Endothelial cell of umbilical vein (primary cell): ENCODE measurements around the gene EBF4. TPM values are rescaled to one million over a fixed set of nuclear protein-coding genes. Genes with fewer than 3 reads are reported as not detected.

ENCODE experiments used
- BruUV-seq: library from RNA; stranded (reverse); fragments of 400-500 nt; replicated peaks from 2 replicates; lab custom pipeline; 2021; lab: Mats Ljungman, UMichigan
- CTCF ChIA-PET: fragments of 300-600, 350-600 bp; sonication (Branson Sonifier 250); formaldehyde crosslinking; loops from one replicate; lab custom pipeline; 2021; ENCODE audit warnings: antibody characterized with exemption, inconsistent platforms; lab: Charles Lee
- POLR2A ChIA-PET: fragments of 300-600, 350-600 bp; sonication (Branson Sonifier 250); formaldehyde crosslinking; loops from one replicate; lab custom pipeline; 2021; ENCODE audit warnings: antibody characterized with exemption, inconsistent platforms; lab: Charles Lee
- DNase-seq: peaks from one replicate; pipeline ENCODE4 v3.0.0-alpha.2; 2011; ENCODE audit warnings: low read depth, low spot score
- FAIRE-seq: peaks from 2 replicates; lab custom pipeline; 2011; peaks lifted over from hg19 to GRCh38; lab: Jason Lieb, UNC
- H2AFZ ChIP-seq: 2 replicates; pipeline ENCODE4 v1.6.0; 2012; ENCODE audit warnings: low read depth, low read length, control low read depth, inconsistent platforms
- H3K27ac ChIP-seq: 2 replicates; pipeline ENCODE4 v1.5.1; 2011; ENCODE audit warnings: low read depth, mild to moderate bottlenecking, control low read depth, low read length, moderate library complexity; ENCODE audit not compliant: insufficient read depth
- H3K27me3 ChIP-seq, 2 experiments: 2 replicates each; pipeline versions ENCODE4 v1.6.0 to v1.6.1; 2011; ENCODE audit warnings: low read length in 2 of 2, mixed read lengths in 1 of 2; ENCODE audit not compliant: control insufficient read depth in 2 of 2, insufficient read depth in 2 of 2
- H3K36me3 ChIP-seq, 2 experiments: 2 replicates in 1 of 2; 3 replicates in 1 of 2; pipeline ENCODE4 v1.5.1; 2011; ENCODE audit warnings: low read length in 2 of 2, mild to moderate bottlenecking in 1 of 2, moderate library complexity in 1 of 2; ENCODE audit not compliant: control insufficient read depth in 2 of 2, insufficient read depth in 2 of 2; ENCODE audit errors: extremely low read depth in 1 of 2
- H3K4me1 ChIP-seq: 3 replicates; pipeline ENCODE4 v1.5.1; 2011; ENCODE audit warnings: mild to moderate bottlenecking, low read length; ENCODE audit not compliant: control insufficient read depth, insufficient read depth; ENCODE audit errors: extremely low read depth
- H3K4me2 ChIP-seq: 2 replicates; pipeline ENCODE4 v1.6.1; 2011; ENCODE audit warnings: low read length, control low read depth, mixed read lengths; ENCODE audit not compliant: insufficient read depth
- H3K4me3 ChIP-seq, 3 experiments: fragments of 200-600 bp in 1 of 3; sonication (generic), shearing (Covaris generic) in 1 of 3; replicated peaks in 1 of 3; 2 replicates each; pipeline ENCODE4 v1.5.1; 2011 to 2016; ENCODE audit warnings: control low read depth in 3 of 3, low read length in 3 of 3, mild to moderate bottlenecking in 2 of 3, inconsistent platforms in 1 of 3, low read depth in 1 of 3, moderate library complexity in 1 of 3; ENCODE audit not compliant: insufficient read depth in 1 of 3
- H3K79me2 ChIP-seq: 2 replicates; pipeline ENCODE4 v1.6.0; 2012; ENCODE audit warnings: low read length, inconsistent platforms; ENCODE audit not compliant: control insufficient read depth, insufficient read depth
- H3K9ac ChIP-seq: replicated peaks from 2 replicates; pipeline ENCODE3; 2011; ENCODE audit warnings: low read length, control low read depth; ENCODE audit not compliant: insufficient read depth; ENCODE audit errors: extremely low read depth
- H3K9me1 ChIP-seq: replicated peaks from 3 replicates; pipeline ENCODE4 v1.6.0; 2011; ENCODE audit warnings: mild to moderate bottlenecking, low read length; ENCODE audit not compliant: control insufficient read depth, insufficient read depth; ENCODE audit errors: extremely low read depth
- H3K9me3 ChIP-seq: replicated peaks from 2 replicates; pipeline ENCODE4 v1.5.1; 2012; ENCODE audit warnings: low read length, inconsistent platforms; ENCODE audit not compliant: control insufficient read depth, insufficient read depth
- H4K20me1 ChIP-seq: replicated peaks from 2 replicates; pipeline ENCODE3; 2011; ENCODE audit warnings: mild to moderate bottlenecking, low read length; ENCODE audit not compliant: control insufficient read depth, insufficient read depth; ENCODE audit errors: extremely low read depth
- EZH2 ChIP-seq: IDR thresholded peaks from 2 replicates; pipeline ENCODE4 v1.6.1; 2012; ENCODE audit warnings: borderline replicate concordance, low read depth, mild to moderate bottlenecking, moderate library complexity, low read length, inconsistent platforms; ENCODE audit not compliant: severe bottlenecking
- FOS ChIP-seq: IDR thresholded peaks from 2 replicates; pipeline ENCODE4 v1.6.1; 2011; ENCODE audit warnings: mild to moderate bottlenecking, low read length, moderate library complexity, borderline replicate concordance; ENCODE audit not compliant: insufficient read depth
- GATA2 ChIP-seq: IDR thresholded peaks from 2 replicates; pipeline ENCODE4 v1.7.0; 2011; ENCODE audit warnings: low read depth, mild to moderate bottlenecking, moderate library complexity, mixed read lengths, low read length; ENCODE audit not compliant: insufficient read length, insufficient read depth
- JUN ChIP-seq: IDR thresholded peaks from 2 replicates; pipeline ENCODE4 v1.6.1; 2011; ENCODE audit warnings: borderline replicate concordance, low read depth; ENCODE audit not compliant: insufficient read length, insufficient read depth
- MYC ChIP-seq: IDR thresholded peaks from one replicate; pipeline ENCODE4 v1.6.1; 2011; ENCODE audit warnings: mild to moderate bottlenecking, low read depth, low read length
- POLR2A ChIP-seq: IDR thresholded peaks from 2 replicates; pipeline ENCODE4 v1.6.1; 2012; ENCODE audit warnings: low read depth, mild to moderate bottlenecking, control low read depth, low read length
- POLR2AphosphoS5 ChIP-seq: IDR thresholded peaks from 2 replicates; pipeline ENCODE4 v1.6.1; 2012; ENCODE audit warnings: low read depth, mild to moderate bottlenecking, control low read depth, low read length, moderate library complexity; ENCODE audit not compliant: insufficient read depth
- dilution Hi-C: fragments of 300-500 bp; cut with MboI; formaldehyde crosslinking; loops from one replicate; pipeline ENCODE4 v1.15.0; 2019; ENCODE audit warnings: low sequenced_read_pairs; ENCODE audit not compliant: extremely low pct_ligation_motif_present
- intact Hi-C: fragments of 100-400 bp; cut with micrococcal nuclease; formaldehyde crosslinking; loops from one replicate; pipeline ENCODE4 v1.10.0; 2022
- polyA plus RNA-seq, 4 experiments: library from polyadenylated mRNA; depleted of rRNA in 3 of 4; stranded (reverse) in 3 of 4; unstranded in 1 of 4; fragments of >200 nt; gene quantifications; 2 replicates each; pipeline versions ENCODE4 v1.2.1 to v1.2.3, GENCODE V29; 2011 to 2012; ENCODE audit warnings: missing spikeins in 1 of 4
- total RNA-seq: library from RNA; stranded (reverse); gene quantifications from 2 replicates; pipeline ENCODE4 v1.2.3, GENCODE V29; 2021
- TF ChIP-seq, protein P1 (sequence below), 2 donors: IDR thresholded peaks; 1 replicate in 1 of 2; 2 replicates in 1 of 2; pipeline ENCODE4 v1.5.1; 2011; ENCODE audit warnings: low read length in 2 of 2, mild to moderate bottlenecking in 2 of 2, moderate library complexity in 2 of 2, control low read depth in 1 of 2, inconsistent platforms in 1 of 2, low read depth in 1 of 2; ENCODE audit not compliant: insufficient read depth in 1 of 2; ENCODE audit errors: extremely low read depth in 1 of 2
- TF ChIP-seq, protein P2 (sequence below): IDR thresholded peaks from 2 replicates; pipeline ENCODE4 v1.6.1; 2011; ENCODE audit not compliant: insufficient read depth, insufficient read length

Gene EBF4
- total and polyA plus RNA-seq, 2 donors (not counting 3 experiments of a cell fraction or from before 2014, with no cell fraction given) = 2.7 to 3.4 TPM

DNA sequence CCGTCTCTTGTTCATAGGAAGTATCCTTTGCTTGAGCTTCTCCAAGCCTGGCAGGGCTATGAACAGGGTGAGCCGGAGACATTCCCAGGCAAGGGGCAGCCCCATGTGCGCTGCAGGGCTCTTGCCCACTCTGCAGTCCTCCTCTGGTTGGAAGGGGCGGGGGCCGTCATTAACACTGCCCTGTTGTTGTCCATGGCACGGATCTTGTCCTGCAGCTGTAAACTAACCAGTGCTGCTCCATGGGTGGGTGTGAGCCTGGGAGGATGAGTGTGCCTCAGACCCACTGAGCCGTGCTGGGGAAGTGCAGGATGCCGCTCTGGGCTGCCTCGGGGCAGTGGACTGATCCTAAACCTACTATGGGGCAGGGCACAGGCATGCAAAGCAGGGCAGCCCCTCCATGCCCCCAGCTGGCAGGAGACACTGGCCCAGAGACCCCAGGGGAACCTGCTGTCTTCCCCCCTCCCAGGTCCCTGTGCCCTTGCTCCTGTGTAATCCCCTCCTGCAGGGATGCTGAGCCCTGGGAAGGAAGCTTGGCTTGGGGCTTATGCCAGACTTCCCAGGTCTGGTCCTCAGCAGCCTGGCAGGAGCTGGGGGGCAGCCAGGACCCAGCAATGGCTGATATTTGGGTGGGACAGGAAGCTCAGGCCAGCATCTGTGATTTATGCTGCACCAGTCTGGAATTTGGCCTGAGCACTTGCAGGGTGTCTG, 8.5 kb downstream of the EBF4 start:
- dilution Hi-C loops = no loop called here

DNA sequence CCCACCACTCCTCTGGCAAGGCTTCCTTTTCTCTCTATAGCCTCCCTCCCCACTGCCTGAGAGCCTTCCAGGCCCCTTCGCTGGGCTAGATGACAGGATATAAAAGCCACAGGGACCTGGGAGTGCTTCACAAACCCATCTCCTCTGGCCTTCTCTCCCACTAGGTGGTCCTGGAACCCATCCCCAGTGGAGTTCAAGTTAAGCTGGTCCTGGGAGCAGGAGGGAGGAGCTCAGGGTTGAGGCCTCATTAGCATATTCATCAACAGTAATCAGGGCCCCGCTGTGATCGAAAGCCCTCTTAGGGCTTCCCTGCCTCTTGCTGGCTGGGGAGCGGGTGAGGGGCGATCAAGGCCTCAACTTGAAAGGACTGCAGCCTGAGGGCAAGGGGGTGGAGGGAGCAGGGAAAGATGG, 9.1 kb downstream of the EBF4 start:
- Histone ChIP-seq H3K4me2 (no peak overlapping the region), H3K9me1 (no peaks in the 10 kb centered on the region), H2AFZ (no peak overlapping the region), H3K27me3 (peaks cover 12 to 18% of the 10 kb centered on the region in 2 experiments), H3K9me3 (no peaks in the 10 kb centered on the region), H3K4me3 (no peak overlapping the region), H3K4me1 (no peaks in the 10 kb centered on the region), H3K36me3 (no peaks in the 10 kb centered on the region), H3K79me2 (no peaks in the 10 kb centered on the region), H4K20me1 (no peaks in the 10 kb centered on the region), H3K27ac (no peak overlapping the region), H3K9ac (no peak overlapping the region)
- FAIRE-seq (no peak), DNase-seq (no peak)
- intact Hi-C loops = no loop called here
- TF ChIP-seq POLR2AphosphoS5 = no peak
- TF ChIP-seq MYC = no peak
- TF ChIP-seq, protein P1, sequence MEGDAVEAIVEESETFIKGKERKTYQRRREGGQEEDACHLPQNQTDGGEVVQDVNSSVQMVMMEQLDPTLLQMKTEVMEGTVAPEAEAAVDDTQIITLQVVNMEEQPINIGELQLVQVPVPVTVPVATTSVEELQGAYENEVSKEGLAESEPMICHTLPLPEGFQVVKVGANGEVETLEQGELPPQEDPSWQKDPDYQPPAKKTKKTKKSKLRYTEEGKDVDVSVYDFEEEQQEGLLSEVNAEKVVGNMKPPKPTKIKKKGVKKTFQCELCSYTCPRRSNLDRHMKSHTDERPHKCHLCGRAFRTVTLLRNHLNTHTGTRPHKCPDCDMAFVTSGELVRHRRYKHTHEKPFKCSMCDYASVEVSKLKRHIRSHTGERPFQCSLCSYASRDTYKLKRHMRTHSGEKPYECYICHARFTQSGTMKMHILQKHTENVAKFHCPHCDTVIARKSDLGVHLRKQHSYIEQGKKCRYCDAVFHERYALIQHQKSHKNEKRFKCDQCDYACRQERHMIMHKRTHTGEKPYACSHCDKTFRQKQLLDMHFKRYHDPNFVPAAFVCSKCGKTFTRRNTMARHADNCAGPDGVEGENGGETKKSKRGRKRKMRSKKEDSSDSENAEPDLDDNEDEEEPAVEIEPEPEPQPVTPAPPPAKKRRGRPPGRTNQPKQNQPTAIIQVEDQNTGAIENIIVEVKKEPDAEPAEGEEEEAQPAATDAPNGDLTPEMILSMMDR (IDR thresholded peaks at IDR 0.05; ENCODE audit: extremely low read depth in 1 of 2, insufficient read depth in 1 of 2, low read depth in 1 of 2, low read length in 2 of 2) = no peak
- TF ChIP-seq JUN = no peak
- no peak for TF ChIP-seq POLR2A
- dilution Hi-C loops = no loop called here
- BruUV-seq = no TSS peak
- ChIA-PET POLR2A (no interaction called here), CTCF (interaction anchor here (1.1 to 1.4 kb wide), 2 partner anchors 12 to 14 kb away, joined by 3 read pairs; no protein-coding TSS in a partner anchor)

More for the DNA sequence above, 8.5 kb downstream of the EBF4 start:
- no peak for DNase-seq
- BruUV-seq = no TSS peak
- Histone ChIP-seq H3K4me2 (no peak overlapping the region), H2AFZ (no peak overlapping the region), H3K79me2 (no peaks in the 10 kb centered on the region), H3K27me3 (peaks cover 13 to 22% of the 10 kb centered on the region in 2 experiments), H3K9me1 (no peaks in the 10 kb centered on the region), H3K4me1 (no peaks in the 10 kb centered on the region), H3K27ac (no peak overlapping the region), H3K4me3 (no peak overlapping the region), H4K20me1 (no peaks in the 10 kb centered on the region), H3K9ac (no peak overlapping the region), H3K9me3 (no peaks in the 10 kb centered on the region), H3K36me3 (no peaks in the 10 kb centered on the region)
- TF ChIP-seq POLR2A (no peak), JUN (no peak), GATA2 (no peak), EZH2 (no peak), FOS (no peak), MYC (no peak)
- TF ChIP-seq, protein P2, sequence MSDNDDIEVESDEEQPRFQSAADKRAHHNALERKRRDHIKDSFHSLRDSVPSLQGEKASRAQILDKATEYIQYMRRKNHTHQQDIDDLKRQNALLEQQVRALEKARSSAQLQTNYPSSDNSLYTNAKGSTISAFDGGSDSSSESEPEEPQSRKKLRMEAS = no peak
- ChIA-PET CTCF (interaction anchor here (1.0 to 1.4 kb wide), 2 partner anchors 12 to 40 kb away, joined by 3 read pairs; no protein-coding TSS in a partner anchor), POLR2A (interaction anchor here (1.0 kb wide), 1 partner anchor 48 kb away, joined by 3 read pairs; no protein-coding TSS in a partner anchor)
- intact Hi-C loops = no loop called here
- FAIRE-seq = no peak
